HepG2 (cell line): Measurements from ENCODE around the gene TMOD2. TPM values are rescaled to one million over a fixed set of nuclear protein-coding genes. Genes with fewer than 3 reads are reported as not detected.
"Not testable (repeated sequence)": the region's sequence is repeated elsewhere in the genome, so short reads cannot be mapped to it uniquely, and the experiment has no call there.

ENCODE experiments used
- ATAC-seq: fragments of 200-7000 bp; cut with Tn5 transposase; 3 replicates; pipeline ENCODE4 v1.9.1; 2020; ENCODE audit warnings: mild to moderate bottlenecking, moderate library complexity
- BruUV-seq: library from RNA; stranded (reverse); fragments of 400-500 nt; replicated peaks from 2 replicates; lab custom pipeline; 2021; lab: Mats Ljungman, UMichigan
- CTCF ChIA-PET: fragments of 300-600 bp; formaldehyde crosslinking; extraction: SDS; loops from one replicate; lab custom pipeline; 2021; ENCODE audit warnings: low total read pairs, inconsistent platforms, low intra/inter-chr PET ratio; lab: Yijun Ruan, JAX
- POLR2A ChIA-PET: fragments of 350-600 bp; sonication (Branson Sonifier 250); formaldehyde crosslinking; loops from one replicate; lab custom pipeline; 2020; ENCODE audit warnings: antibody characterized with exemption, inconsistent platforms; lab: Yijun Ruan, JAX
- DNase-seq: peaks from one replicate; pipeline ENCODE4 v3.0.0-alpha.2; 2015; ENCODE audit warnings: low spot score
- FAIRE-seq: peaks from 3 replicates; lab custom pipeline; 2011; peaks lifted over from hg19 to GRCh38; lab: Jason Lieb, UNC
- H2AFZ ChIP-seq: one replicate; pipeline ENCODE4 v1.6.1; 2011; ENCODE audit warnings: low read length, inconsistent platforms
- H3K27ac ChIP-seq: fragments of 300-600 bp; 3 replicates; pipeline ENCODE4 v1.8.0; 2011; ENCODE audit warnings: mixed run types, mild to moderate bottlenecking, mixed read lengths, low read length, inconsistent platforms; ENCODE audit not compliant: insufficient read depth; ENCODE audit errors: extremely low read length
- H3K27me3 ChIP-seq, 2 experiments: fragments of 200-600 bp in 1 of 2; 2 replicates in 1 of 2; 3 replicates in 1 of 2; pipeline versions ENCODE4 v1.6.0 to v1.8.0; 2011; ENCODE audit warnings: low read length in 2 of 2, mild to moderate bottlenecking in 2 of 2, moderate library complexity in 2 of 2, inconsistent platforms in 1 of 2; ENCODE audit not compliant: insufficient read depth in 2 of 2, control insufficient read depth in 1 of 2
- H3K36me3 ChIP-seq, 2 experiments: fragments of 200-600 bp in 1 of 2; replicated peaks in 1 of 2; 2 replicates in 1 of 2; 3 replicates in 1 of 2; pipeline versions ENCODE4 v1.5.1 to v1.8.0; 2011; ENCODE audit warnings: low read length in 2 of 2, inconsistent platforms in 1 of 2; ENCODE audit not compliant: insufficient read depth in 2 of 2, control insufficient read depth in 1 of 2
- H3K4me1 ChIP-seq: 2 replicates; pipeline ENCODE4 v1.5.1; 2012; ENCODE audit warnings: low read length, inconsistent platforms; ENCODE audit not compliant: insufficient read depth
- H3K4me2 ChIP-seq: 2 replicates; pipeline ENCODE4 v1.6.0; 2011; ENCODE audit warnings: low read depth, low read length, inconsistent platforms
- H3K4me3 ChIP-seq, 3 experiments: fragments of 200-600 bp in 1 of 3; sonication (generic), shearing (Covaris generic) in 1 of 3; replicated peaks in 1 of 3; 2 replicates each; pipeline ENCODE4 v1.5.1; 2011 to 2016; ENCODE audit warnings: low read length in 3 of 3, inconsistent platforms in 2 of 3, low read depth in 2 of 3, mild to moderate bottlenecking in 2 of 3, control low read depth in 1 of 3, mixed read lengths in 1 of 3; ENCODE audit not compliant: insufficient read depth in 1 of 3
- H3K79me2 ChIP-seq: one replicate; pipeline ENCODE4 v1.6.1; 2011; ENCODE audit warnings: low read length, inconsistent platforms; ENCODE audit not compliant: insufficient read depth
- H3K9ac ChIP-seq: 2 replicates; pipeline ENCODE4 v1.6.0; 2011; ENCODE audit warnings: mild to moderate bottlenecking, low read depth, low read length, inconsistent platforms; ENCODE audit not compliant: insufficient read depth
- H3K9me3 ChIP-seq: 2 replicates; pipeline ENCODE4 v1.5.1; 2012; ENCODE audit warnings: mild to moderate bottlenecking, low read length
- H4K20me1 ChIP-seq: 2 replicates; pipeline ENCODE4 v1.6.0; 2011; ENCODE audit warnings: inconsistent platforms, mild to moderate bottlenecking, low read length, moderate library complexity; ENCODE audit not compliant: insufficient read depth
- CTCF ChIP-seq: sonication (generic); formaldehyde crosslinking; IDR thresholded peaks from 2 replicates; pipeline ENCODE4 v1.5.0; 2020; ENCODE audit warnings: mild to moderate bottlenecking, missing genetic modification reagents, moderate library complexity
- FOXA1 ChIP-seq, 2 experiments: fragments of 450-650 bp in 1 of 2; sonication (generic) in 1 of 2; formaldehyde crosslinking in 1 of 2; IDR thresholded peaks; 2 replicates each; pipeline versions ENCODE4 v1.4.0 to v1.6.1; 2016 to 2020; ENCODE audit warnings: missing genetic modification reagents in 1 of 2
- FOXA3 ChIP-seq: IDR thresholded peaks from 2 replicates; pipeline ENCODE4 v1.6.1; 2016; ENCODE audit warnings: missing genetic modification reagents, missing compliant biosample characterization
- FOXP1 ChIP-seq, 2 experiments: fragments of 450-650 bp in 1 of 2; IDR thresholded peaks; 2 replicates each; pipeline ENCODE4 v1.6.1; 2017 to 2018; ENCODE audit warnings: antibody characterized with exemption in 1 of 2
- GATAD1 ChIP-seq: IDR thresholded peaks from 2 replicates; pipeline ENCODE4 v1.6.1; 2016; ENCODE audit warnings: missing genetic modification reagents, missing compliant biosample characterization
- GATAD2A ChIP-seq: IDR thresholded peaks from 2 replicates; pipeline ENCODE4 v1.6.1; 2016
- SAP130 ChIP-seq: IDR thresholded peaks from 2 replicates; pipeline ENCODE4 v1.6.1; 2016; ENCODE audit warnings: low read depth
- SOX6 ChIP-seq, 2 experiments: fragments of 450-650 bp in 1 of 2; sonication (generic) in 1 of 2; formaldehyde crosslinking in 1 of 2; IDR thresholded peaks; 2 replicates each; pipeline versions ENCODE4 v1.4.0 to v1.6.1; 2017 to 2020; ENCODE audit warnings: antibody characterized with exemption in 1 of 2, mild to moderate bottlenecking in 1 of 2, missing genetic modification reagents in 1 of 2
- SP5 ChIP-seq: IDR thresholded peaks from 2 replicates; pipeline ENCODE4 v1.6.1; 2016; ENCODE audit warnings: low read depth, borderline replicate concordance
- THAP9 ChIP-seq: sonication (generic); formaldehyde crosslinking; IDR thresholded peaks from 2 replicates; pipeline ENCODE4; 2020; ENCODE audit warnings: missing genetic modification reagents, mild to moderate bottlenecking, borderline replicate concordance
- ZBTB26 ChIP-seq: IDR thresholded peaks from 2 replicates; pipeline ENCODE4 v1.6.1; 2016; ENCODE audit warnings: missing compliant biosample characterization, missing genetic modification reagents, borderline replicate concordance
- WGBS: methylation state at CpG from one replicate; pipeline ENCODE4 v1.1.6; 2017; ENCODE audit warnings: low lambda C conversion rate; 5-methylcytosine and 5-hydroxymethylcytosine counted together
- in situ Hi-C: cut with HindIII; loops from 2 replicates; pipeline ENCODE4 v1.10.0; 2017; ENCODE audit warnings: low pct_unique_long_range_greater_than_20kb; ENCODE audit not compliant: extremely low pct_ligation_motif_present
- intact Hi-C: fragments of 100-400 bp; cut with micrococcal nuclease; formaldehyde crosslinking; loops from one replicate; pipeline ENCODE4 v1.10.0; 2022; ENCODE audit not compliant: unreplicated experiment
- polyA plus RNA-seq, 8 experiments: library from polyadenylated mRNA; depleted of rRNA in 3 of 8; stranded (reverse) in 7 of 8; unstranded in 1 of 8; fragments of >200 nt; fragmentation: Illumina TruSeq in 4 of 8; extraction: Trizol in 4 of 8; gene quantifications; 2 replicates each; pipeline versions ENCODE4 v1.2.1 to v1.2.3, GENCODE V29; 2011 to 2016; ENCODE audit warnings: low read depth in 4 of 8, missing spikeins in 1 of 8, mixed read lengths in 1 of 8; ENCODE audit not compliant: insufficient read depth in 1 of 8
- total RNA-seq, 5 experiments: library from RNA; depleted of rRNA; stranded (reverse); fragments of >200 nt; fragmentation: Illumina TruSeq; extraction: Trizol; gene quantifications; 2 replicates each; pipeline ENCODE4 v1.2.3, GENCODE V29; 2016; ENCODE audit warnings: low read depth in 1 of 5
- TF ChIP-seq, protein P1 (sequence below): IDR thresholded peaks from 2 replicates; pipeline ENCODE4 v1.4.0; 2020; ENCODE audit warnings: mild to moderate bottlenecking, missing genetic modification reagents

TMOD2 gene
- total and polyA plus RNA-seq, 2 of the 13 experiments (the other 11 are each of a cell fraction or from before 2014, with no cell fraction given) = 0.01 to 0.02 TPM

- DNase-seq (peak; percentile 76), ATAC-seq (peak; percentile 66)
- H3K4me3 ChIP-seq; H2AFZ ChIP-seq; H3K9ac ChIP-seq; H3K36me3 ChIP-seq; H3K27me3 ChIP-seq; H3K9me3 ChIP-seq; FAIRE-seq; POLR2A ChIA-PET; H3K27ac ChIP-seq; H3K79me2 ChIP-seq; H4K20me1 ChIP-seq; CTCF ChIA-PET; BruUV-seq; in situ Hi-C loops; TF ChIP-seq FOXA1, SOX6, FOXP1 (IDR thresholded peaks at IDR 0.05): not testable (repeated sequence)
- H3K4me2 ChIP-seq = peak overlapping the region; percentile 40; the same call in 1 of the 2 replicates
- peaks cover 12% of the 10 kb centered on the region for H3K4me1 ChIP-seq
- intact Hi-C loops = loop anchor here (10.0 kb wide), 1 partner anchor 348 kb away; no protein-coding TSS in a partner anchor
- WGBS = 85% methylated on average over 4 of the region's 11 CpGs
- TF ChIP-seq GATAD2A (CRISPR knock-in tag) (0 out of 2 replicates have a peak, but pooled peaks have one; percentile 30), SAP130 (CRISPR knock-in tag) (peak; percentile 42; the same call in 1 of the 2 replicates), ZBTB26 (peak; percentile 92; the same call in 1 of the 2 replicates), CTCF (CRISPR knock-in tag) (peak; percentile 23; the same call in 1 of the 2 replicates), GATAD1 (CRISPR knock-in tag) (0 out of 2 replicates have a peak, but pooled peaks have one; percentile 11), FOXA1 (CRISPR knock-in tag; IDR thresholded peaks at IDR 0.05) (peak; percentile 79), SOX6 (CRISPR knock-in tag; IDR thresholded peaks at IDR 0.05) (0 out of 2 replicates have a peak, but pooled peaks have one; percentile 17), SP5 (CRISPR knock-in tag) (peak; percentile 38; the same call in 1 of the 2 replicates), THAP9 (CRISPR knock-in tag) (peak; percentile 52; the same call in 1 of the 2 replicates), FOXP1 (CRISPR knock-in tag; IDR thresholded peaks at IDR 0.05) (0 out of 2 replicates have a peak, but pooled peaks have one; percentile 18), FOXA3 (CRISPR knock-in tag) (peak; percentile 65)
- TF ChIP-seq, protein P1, sequence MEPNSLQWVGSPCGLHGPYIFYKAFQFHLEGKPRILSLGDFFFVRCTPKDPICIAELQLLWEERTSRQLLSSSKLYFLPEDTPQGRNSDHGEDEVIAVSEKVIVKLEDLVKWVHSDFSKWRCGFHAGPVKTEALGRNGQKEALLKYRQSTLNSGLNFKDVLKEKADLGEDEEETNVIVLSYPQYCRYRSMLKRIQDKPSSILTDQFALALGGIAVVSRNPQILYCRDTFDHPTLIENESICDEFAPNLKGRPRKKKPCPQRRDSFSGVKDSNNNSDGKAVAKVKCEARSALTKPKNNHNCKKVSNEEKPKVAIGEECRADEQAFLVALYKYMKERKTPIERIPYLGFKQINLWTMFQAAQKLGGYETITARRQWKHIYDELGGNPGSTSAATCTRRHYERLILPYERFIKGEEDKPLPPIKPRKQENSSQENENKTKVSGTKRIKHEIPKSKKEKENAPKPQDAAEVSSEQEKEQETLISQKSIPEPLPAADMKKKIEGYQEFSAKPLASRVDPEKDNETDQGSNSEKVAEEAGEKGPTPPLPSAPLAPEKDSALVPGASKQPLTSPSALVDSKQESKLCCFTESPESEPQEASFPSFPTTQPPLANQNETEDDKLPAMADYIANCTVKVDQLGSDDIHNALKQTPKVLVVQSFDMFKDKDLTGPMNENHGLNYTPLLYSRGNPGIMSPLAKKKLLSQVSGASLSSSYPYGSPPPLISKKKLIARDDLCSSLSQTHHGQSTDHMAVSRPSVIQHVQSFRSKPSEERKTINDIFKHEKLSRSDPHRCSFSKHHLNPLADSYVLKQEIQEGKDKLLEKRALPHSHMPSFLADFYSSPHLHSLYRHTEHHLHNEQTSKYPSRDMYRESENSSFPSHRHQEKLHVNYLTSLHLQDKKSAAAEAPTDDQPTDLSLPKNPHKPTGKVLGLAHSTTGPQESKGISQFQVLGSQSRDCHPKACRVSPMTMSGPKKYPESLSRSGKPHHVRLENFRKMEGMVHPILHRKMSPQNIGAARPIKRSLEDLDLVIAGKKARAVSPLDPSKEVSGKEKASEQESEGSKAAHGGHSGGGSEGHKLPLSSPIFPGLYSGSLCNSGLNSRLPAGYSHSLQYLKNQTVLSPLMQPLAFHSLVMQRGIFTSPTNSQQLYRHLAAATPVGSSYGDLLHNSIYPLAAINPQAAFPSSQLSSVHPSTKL = peak; percentile 26; the same call in 1 of the 2 replicates
These were observed 35.7 kb downstream of the TMOD2 start for GRCh38 chr15:51787130-51787529.
